GM10266 (cell line): ENCODE data around the gene FAM169A.

ENCODE experiments used
- DNase-seq: peaks from one replicate; pipeline ENCODE4 v3.0.0; 2012; ENCODE audit errors: extremely low spot score
- CTCF ChIP-seq: IDR thresholded peaks from 2 replicates; pipeline ENCODE4 v1.5.1; 2012; ENCODE audit warnings: mild to moderate bottlenecking, low read depth; ENCODE audit not compliant: control insufficient read depth, insufficient read depth; ENCODE audit errors: missing control alignments

FAM169A gene

DNA sequence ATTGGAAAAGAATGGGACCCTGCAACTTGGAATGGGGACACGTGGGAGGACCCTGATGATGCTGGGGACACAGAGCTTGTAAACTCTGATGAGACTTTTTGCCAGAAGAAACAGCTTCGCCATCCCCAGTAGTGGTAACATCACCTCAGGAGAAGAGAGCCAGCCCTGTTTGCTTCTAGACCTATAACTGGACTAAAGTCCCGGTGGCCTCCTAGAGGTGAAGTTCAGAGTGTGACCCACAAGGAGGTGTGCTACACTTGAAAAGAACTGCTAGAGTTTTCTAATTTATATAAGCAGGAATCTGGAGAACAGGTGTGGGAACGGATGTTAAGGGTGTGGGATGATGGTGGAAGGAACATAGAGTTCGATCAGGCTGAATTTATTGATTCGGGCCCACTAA lies 79.3 kb downstream of the FAM169A start:
- no peak for DNase-seq
- TF ChIP-seq CTCF = no peak

GRCh38 chr5:74778609-74779008 lies 87.6 kb downstream of the FAM169A start:
- no peak for TF ChIP-seq CTCF
- DNase-seq = no peak

GRCh38 chr5:74772359-74772758 lies 93.8 kb downstream of the FAM169A start:
- DNase-seq = no peak
- no peak for TF ChIP-seq CTCF

DNA sequence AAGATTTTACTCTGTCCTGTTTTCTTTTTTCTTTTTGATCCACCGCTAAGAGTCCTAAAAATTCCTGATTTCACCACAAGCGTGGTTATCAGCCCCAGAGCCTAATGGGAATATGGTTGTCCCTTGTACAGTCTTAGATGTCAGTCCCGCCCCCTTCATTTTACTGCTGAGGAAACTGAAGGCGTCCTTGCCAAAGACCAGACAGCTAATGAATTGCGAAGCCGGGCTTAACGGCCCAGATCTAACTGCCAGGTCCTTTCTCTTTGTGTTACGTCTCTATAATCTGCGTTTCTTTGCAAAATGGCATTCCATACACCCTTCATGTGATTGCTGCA lies 98.6 kb downstream of the FAM169A start:
- no peak for TF ChIP-seq CTCF
- peak; percentile 6 for DNase-seq

- no peak for TF ChIP-seq CTCF
- peak; percentile 69 for DNase-seq
Measured at GRCh38 chr5:74766849-74767578, 99.2 kb downstream of the FAM169A start, which contains the start of the genes GFM2 and NSA2. TSS of gene GFM2 (minus strand) at chr5:74767117. CDS start at chr5:74763742, 3,375 bp downstream. TSS of gene NSA2 (plus strand) at chr5:74767249. CDS start at chr5:74767361, 112 bp downstream.

GRCh38 chr5:74766418-74766848 lies 99.8 kb downstream of the FAM169A start:
- TF ChIP-seq CTCF = peak; percentile 52
- peak; percentile 42 for DNase-seq

DNA sequence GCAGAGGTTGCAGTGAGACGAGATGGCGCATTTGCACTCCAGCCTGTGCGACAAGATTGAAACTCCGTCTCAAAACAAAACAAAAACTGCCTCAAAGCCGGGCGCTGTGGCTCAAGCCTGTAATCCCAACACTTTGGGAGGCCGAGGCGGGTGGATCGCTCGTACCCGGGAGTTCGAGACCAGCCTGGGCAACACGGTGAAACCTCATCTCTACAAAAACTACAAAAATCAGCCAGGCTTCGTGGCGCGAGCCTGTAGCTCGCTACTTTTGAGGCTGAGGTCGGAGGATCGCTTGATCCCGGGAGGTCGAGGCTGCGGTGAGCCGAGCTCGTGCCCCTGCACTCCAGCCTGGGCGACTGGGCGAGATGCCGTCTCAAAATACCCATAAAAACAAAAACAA lies 100.3 kb downstream of the FAM169A start:
- no peak for TF ChIP-seq CTCF
- DNase-seq = no peak
